ENCODE results near the gene TDRD12.

GRCh38 chr19:32744555-32745325, 25.2 kb downstream of the TDRD12 start:
- no peak for TF ChIP-seq CTCF (conservative IDR thresholded peaks at IDR 0.05)
- no peak for TF ChIP-seq ZFX (IDR thresholded peaks at IDR 0.05)
